Suprapubic skin (tissue), 3 donors: ENCODE measurements around the gene SOX11.
"Not testable (repeated sequence)": the region's sequence is repeated elsewhere in the genome, so short reads cannot be mapped to it uniquely, and the experiment has no call there.

Source experiments
- CTCF ChIP-seq, 2 donors: fragments of 200-600 bp in 1 of 2; fragments of 450-650 bp in 1 of 2; sonication (generic) in 1 of 2; IDR thresholded peaks; one replicate each; pipeline ENCODE4 v1.5.1; 2016 to 2019; ENCODE audit warnings: antibody characterized with exemption in 2 of 2, mild to moderate bottlenecking in 1 of 2, moderate library complexity in 1 of 2
- EP300 ChIP-seq: sonication (generic); formaldehyde crosslinking; IDR thresholded peaks from one replicate; pipeline ENCODE4 v1.6.1; 2017; ENCODE audit warnings: antibody characterized with exemption

- TF ChIP-seq CTCF (IDR thresholded peaks at IDR 0.05); EP300: not testable (repeated sequence)
Observed at GRCh38 chr2:5652734-5653133, 39.5 kb upstream of the SOX11 start.
